CD4-positive, CD25-positive, alpha-beta regulatory T cell (primary cell): ENCODE data around the gene PTPRT. TPM values are rescaled to one million over a fixed set of nuclear protein-coding genes. Genes with fewer than 3 reads are reported as not detected.

Source experiments
- ATAC-seq, 2 donors: fragments of 150-1000 bp; cut with Tn5 transposase; one replicate each; pipeline ENCODE4 v1.10.0; 2021; ENCODE audit warnings: low read depth in 2 of 2, moderate number of reproducible peaks in 2 of 2, moderate library complexity in 1 of 2
- DNase-seq, 3 donors: peaks; one replicate each; pipeline versions ENCODE4 v3.0.0 to v3.0.0-alpha.2; 2012 to 2022; ENCODE audit warnings: mixed read lengths in 1 of 3
- H3K27ac ChIP-seq: one replicate; pipeline ENCODE4 v1.7.0; 2013; ENCODE audit warnings: mild to moderate bottlenecking, low read length; ENCODE audit not compliant: insufficient read depth, poor library complexity, severe bottlenecking
- H3K27me3 ChIP-seq: one replicate; pipeline ENCODE4 v1.7.0; 2013; ENCODE audit warnings: low read length; ENCODE audit not compliant: control insufficient read depth, insufficient read depth
- H3K36me3 ChIP-seq: one replicate; pipeline ENCODE4 v1.7.0; 2013; ENCODE audit warnings: mild to moderate bottlenecking, low read length, moderate library complexity; ENCODE audit not compliant: control insufficient read depth, insufficient read depth
- H3K4me1 ChIP-seq: 2 replicates; pipeline ENCODE4 v1.7.0; 2013; ENCODE audit warnings: mild to moderate bottlenecking, low read length; ENCODE audit not compliant: insufficient read depth, control insufficient read depth, poor library complexity, severe bottlenecking
- H3K4me3 ChIP-seq: one replicate; pipeline ENCODE4 v1.7.0; 2013; ENCODE audit warnings: low read depth, mild to moderate bottlenecking, low read length, moderate library complexity
- H3K9me3 ChIP-seq, 2 experiments: 1 replicate in 1 of 2; 2 replicates in 1 of 2; pipeline ENCODE4 v1.7.0; 2013; ENCODE audit warnings: low read length in 2 of 2, mild to moderate bottlenecking in 1 of 2, moderate library complexity in 1 of 2; ENCODE audit not compliant: control insufficient read depth in 2 of 2
- H3K27ac Mint-ChIP-seq, 3 donors: one replicate each; pipeline ENCODE4 v1.8.0; 2020 to 2022; ENCODE audit warnings: mild to moderate bottlenecking in 3 of 3, mixed read lengths in 3 of 3, moderate library complexity in 2 of 3
- H3K27me3 Mint-ChIP-seq: one replicate; pipeline ENCODE4 v1.8.0; 2022; ENCODE audit warnings: mild to moderate bottlenecking, mixed read lengths
- H3K36me3 Mint-ChIP-seq: one replicate; pipeline ENCODE4 v1.8.0; 2020; ENCODE audit warnings: mixed read lengths
- H3K4me1 Mint-ChIP-seq, 4 donors: one replicate each; pipeline ENCODE4 v1.8.0; 2020 to 2022; ENCODE audit warnings: mixed read lengths in 4 of 4, mild to moderate bottlenecking in 1 of 4
- H3K4me3 Mint-ChIP-seq, 4 donors: one replicate each; pipeline ENCODE4 v1.8.0; 2020 to 2022; ENCODE audit warnings: mild to moderate bottlenecking in 4 of 4, mixed read lengths in 4 of 4, moderate library complexity in 3 of 4
- H3K9me3 Mint-ChIP-seq, 7 donors: one replicate each; pipeline ENCODE4 v1.8.0; 2020 to 2022; ENCODE audit warnings: mixed read lengths in 7 of 7, mild to moderate bottlenecking in 3 of 7, moderate library complexity in 2 of 7
- polyA plus RNA-seq, 4 donors: library from polyadenylated mRNA; unstranded; fragments of 300-500 nt; fragmentation: Illumina TruSeq; gene quantifications; one replicate each; pipeline ENCODE4 v1.2.3, GENCODE V29; 2021
- total RNA-seq: library from RNA; stranded (reverse); gene quantifications from one replicate; pipeline ENCODE4 v1.2.3, GENCODE V29; 2022

Gene PTPRT
- total and polyA plus RNA-seq, 5 donors from 2014 or later = not detected

DNA sequence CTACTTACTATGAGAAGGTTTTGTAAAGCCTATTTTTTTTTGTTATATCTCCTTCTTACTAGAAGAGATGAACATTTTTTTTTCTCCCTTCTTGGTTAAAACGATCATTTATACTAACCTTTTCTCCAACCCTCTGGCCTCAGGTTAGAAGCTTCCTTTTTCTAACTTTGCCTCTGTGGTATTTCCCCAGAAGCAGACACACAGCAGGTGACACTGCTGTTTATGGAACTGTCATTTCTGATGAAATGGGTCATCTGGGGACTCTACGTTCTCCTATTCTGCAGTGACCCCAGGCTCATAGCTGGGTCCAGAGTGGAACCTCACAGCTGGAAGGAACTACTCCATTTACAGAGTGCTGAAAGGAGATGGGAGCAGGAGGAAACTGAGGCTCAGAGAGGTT, 825.3 kb downstream of the PTPRT start:
- no peak overlapping the region for H3K27ac Mint-ChIP-seq
- no peak overlapping the region for H3K4me3 Mint-ChIP-seq
- DNase-seq (no peak), ATAC-seq (no peak)
- no peaks in the 10 kb centered on the region for H3K27me3 Mint-ChIP-seq
- no peak overlapping the region for H3K27ac ChIP-seq
- H3K4me1 ChIP-seq = no peaks in the 10 kb centered on the region
- H3K4me3 ChIP-seq = no peak overlapping the region
- H3K9me3 ChIP-seq = no peaks in the 10 kb centered on the region
- H3K36me3 Mint-ChIP-seq = no peaks in the 10 kb centered on the region
- H3K36me3 ChIP-seq = no peaks in the 10 kb centered on the region
- no peaks in the 10 kb centered on the region for H3K27me3 ChIP-seq
- no peaks in the 10 kb centered on the region for H3K4me1 Mint-ChIP-seq
- H3K9me3 Mint-ChIP-seq = peaks cover 0 to 11% (median 0%) of the 10 kb centered on the region in 7 donors

- Mint-ChIP-seq H3K4me3 (no peak overlapping the region), H3K36me3 (no peaks in the 10 kb centered on the region), H3K27ac (no peak overlapping the region), H3K9me3 (peaks cover 0 to 9% (median 0%) of the 10 kb centered on the region in 7 donors), H3K27me3 (no peaks in the 10 kb centered on the region), H3K4me1 (no peaks in the 10 kb centered on the region)
- no peaks in the 10 kb centered on the region for H3K36me3 ChIP-seq
- no peaks in the 10 kb centered on the region for H3K27me3 ChIP-seq
- no peak overlapping the region for H3K27ac ChIP-seq
- H3K4me1 ChIP-seq = no peaks in the 10 kb centered on the region
- no peaks in the 10 kb centered on the region for H3K9me3 ChIP-seq
- H3K4me3 ChIP-seq = no peak overlapping the region
- DNase-seq = no peak
- no peak for ATAC-seq
Observed at GRCh38 chr20:42361402-42361970, 828.2 kb downstream of the PTPRT start.

GRCh38 chr20:42360621-42361020, 829.1 kb downstream of the PTPRT start:
- Histone ChIP-seq H3K4me3 (no peak overlapping the region), H3K9me3 (no peaks in the 10 kb centered on the region), H3K36me3 (no peaks in the 10 kb centered on the region), H3K27me3 (no peaks in the 10 kb centered on the region), H3K27ac (no peak overlapping the region), H3K4me1 (no peaks in the 10 kb centered on the region)
- Mint-ChIP-seq H3K27me3 (no peaks in the 10 kb centered on the region), H3K36me3 (no peaks in the 10 kb centered on the region), H3K4me1 (no peaks in the 10 kb centered on the region), H3K4me3 (no peak overlapping the region), H3K9me3 (peaks cover 0 to 5% (median 0%) of the 10 kb centered on the region in 7 donors), H3K27ac (no peak overlapping the region)
- DNase-seq (no peak), ATAC-seq (no peak)

- ATAC-seq = no peak
- H3K9me3 Mint-ChIP-seq = peaks cover 0 to 5% (median 0%) of the 10 kb centered on the region in 7 donors
Observed at GRCh38 chr20:42359617-42360016, 830.1 kb downstream of the PTPRT start.

DNA sequence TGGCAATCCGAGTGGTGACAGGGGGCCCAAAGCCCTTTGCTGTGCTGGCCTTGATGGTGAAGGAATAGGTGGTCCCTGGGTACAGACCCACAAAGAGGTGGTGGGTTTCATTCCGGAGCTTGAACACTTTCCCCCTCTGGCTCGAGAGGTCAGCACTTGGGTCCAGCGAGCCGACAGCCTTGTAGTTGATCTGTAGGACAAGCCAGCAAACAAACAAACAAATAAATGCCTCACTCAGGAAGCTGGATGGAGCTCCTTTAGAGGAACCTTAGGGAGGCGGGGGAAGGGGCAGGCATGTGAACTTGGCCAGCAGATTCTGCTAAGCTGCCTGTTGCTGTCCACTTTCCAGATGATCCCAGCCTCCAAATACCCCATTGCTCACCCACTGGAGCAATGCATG, 837.6 kb downstream of the PTPRT start:
- no peak for DNase-seq
- Histone ChIP-seq H3K27ac (no peak overlapping the region), H3K4me3 (no peak overlapping the region), H3K36me3 (no peaks in the 10 kb centered on the region), H3K9me3 (no peaks in the 10 kb centered on the region), H3K4me1 (no peaks in the 10 kb centered on the region), H3K27me3 (no peaks in the 10 kb centered on the region)
- no peak overlapping the region for H3K27ac Mint-ChIP-seq
- no peaks in the 10 kb centered on the region for H3K36me3 Mint-ChIP-seq
- peaks cover 0 to 8% (median 2%) of the 10 kb centered on the region in 7 donors for H3K9me3 Mint-ChIP-seq
- H3K27me3 Mint-ChIP-seq = no peaks in the 10 kb centered on the region
- ATAC-seq = no peak
- H3K4me1 Mint-ChIP-seq = no peaks in the 10 kb centered on the region
- no peak overlapping the region for H3K4me3 Mint-ChIP-seq

More at GRCh38 chr20:42359617-42360016, 830.1 kb downstream of the PTPRT start:
- no peak for DNase-seq
- Mint-ChIP-seq H3K36me3 (no peaks in the 10 kb centered on the region), H3K27ac (no peak overlapping the region), H3K27me3 (no peaks in the 10 kb centered on the region), H3K4me1 (no peaks in the 10 kb centered on the region), H3K4me3 (no peak overlapping the region)
- Histone ChIP-seq H3K27ac (no peak overlapping the region), H3K36me3 (no peaks in the 10 kb centered on the region), H3K27me3 (no peaks in the 10 kb centered on the region), H3K9me3 (no peaks in the 10 kb centered on the region), H3K4me3 (no peak overlapping the region), H3K4me1 (no peaks in the 10 kb centered on the region)

DNA sequence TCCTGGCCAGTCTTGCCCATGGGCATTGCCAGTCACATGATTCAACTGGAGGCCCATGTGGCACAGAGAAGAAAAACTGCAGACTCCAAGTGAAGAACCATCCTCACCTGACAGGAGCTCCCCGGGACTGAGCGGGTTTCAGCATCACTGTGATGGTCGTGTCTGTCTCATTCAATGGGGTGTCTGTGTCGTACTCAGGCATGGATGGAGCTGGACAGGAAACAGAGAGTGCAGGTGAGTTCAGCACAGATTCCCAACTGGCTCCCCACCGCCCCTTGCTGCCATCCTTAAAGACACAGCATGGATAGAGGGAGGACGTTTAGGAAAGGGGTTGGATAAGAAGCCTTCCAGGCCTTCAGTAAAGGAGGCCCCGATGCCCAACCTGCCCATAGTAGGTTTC, 839.2 kb downstream of the PTPRT start:
- H3K36me3 Mint-ChIP-seq = no peaks in the 10 kb centered on the region
- Histone ChIP-seq H3K4me1 (no peaks in the 10 kb centered on the region), H3K36me3 (no peaks in the 10 kb centered on the region), H3K27me3 (no peaks in the 10 kb centered on the region), H3K27ac (no peak overlapping the region), H3K9me3 (no peaks in the 10 kb centered on the region), H3K4me3 (no peak overlapping the region)
- DNase-seq (no peak), ATAC-seq (no peak)
- peaks cover 0 to 8% (median 3%) of the 10 kb centered on the region in 7 donors for H3K9me3 Mint-ChIP-seq
- H3K4me3 Mint-ChIP-seq = no peak overlapping the region
- H3K4me1 Mint-ChIP-seq = no peaks in the 10 kb centered on the region
- no peak overlapping the region for H3K27ac Mint-ChIP-seq
- H3K27me3 Mint-ChIP-seq = no peaks in the 10 kb centered on the region

- Mint-ChIP-seq H3K4me3 (no peak overlapping the region), H3K27ac (no peak overlapping the region), H3K9me3 (peaks cover 0 to 12% (median 6%) of the 10 kb centered on the region in 7 donors), H3K27me3 (no peaks in the 10 kb centered on the region), H3K4me1 (no peaks in the 10 kb centered on the region), H3K36me3 (no peaks in the 10 kb centered on the region)
- no peaks in the 10 kb centered on the region for H3K27me3 ChIP-seq
- no peaks in the 10 kb centered on the region for H3K4me1 ChIP-seq
- no peaks in the 10 kb centered on the region for H3K9me3 ChIP-seq
- H3K27ac ChIP-seq = no peak overlapping the region
- H3K4me3 ChIP-seq = no peak overlapping the region
- no peaks in the 10 kb centered on the region for H3K36me3 ChIP-seq
- DNase-seq (no peak), ATAC-seq (no peak)
Observed at GRCh38 chr20:42346189-42347170, 843.2 kb downstream of the PTPRT start.
